SU-DHL-6 (cell line): Measurements from ENCODE around the gene LYZ.

Experiments used
- H2AFZ ChIP-seq: fragments of 200-600 bp; sonication (generic); 2 replicates; pipeline ENCODE4 v1.6.1; 2014; ENCODE audit warnings: low read depth, mild to moderate bottlenecking, moderate library complexity, mixed read lengths, antibody characterized with exemption, low read length; ENCODE audit not compliant: severe bottlenecking
- H3F3A ChIP-seq: fragments of 200-600 bp; shearing (Covaris generic); 2 replicates; pipeline ENCODE4 v1.6.0; 2016; ENCODE audit warnings: antibody characterized with exemption, mild to moderate bottlenecking; ENCODE audit not compliant: insufficient read depth
- H3K27ac ChIP-seq: fragments of 200-600 bp; sonication (generic); 2 replicates; pipeline ENCODE4 v1.5.1; 2016; ENCODE audit warnings: low read depth, mild to moderate bottlenecking, low read length, moderate library complexity, mixed read lengths
- H3K27me3 ChIP-seq: fragments of 200-600 bp; sonication (generic), shearing (Covaris generic); 2 replicates; pipeline ENCODE4 v1.6.0; 2014; ENCODE audit warnings: mild to moderate bottlenecking, low read length
- H3K36me3 ChIP-seq: fragments of 200-600 bp; sonication (generic); 2 replicates; pipeline ENCODE4 v1.6.1; 2014; ENCODE audit warnings: mild to moderate bottlenecking, low read length, mixed read lengths
- H3K4me2 ChIP-seq: fragments of 300-600, 200-600 bp; shearing (Covaris generic), sonication (generic); 2 replicates; pipeline ENCODE4 v1.6.0; 2014; ENCODE audit warnings: low read length, low read depth, mild to moderate bottlenecking; ENCODE audit not compliant: poor library complexity, severe bottlenecking
- H3K4me3 ChIP-seq: fragments of 200-600 bp; sonication (generic); 2 replicates; pipeline ENCODE4 v1.5.1; 2014; ENCODE audit warnings: antibody characterized with exemption, low read length, mild to moderate bottlenecking, mixed read lengths; ENCODE audit not compliant: insufficient read depth, poor library complexity, severe bottlenecking
- H3K79me2 ChIP-seq: fragments of 200-600 bp; sonication (generic); 2 replicates; pipeline ENCODE4 v1.6.1; 2014; ENCODE audit warnings: mild to moderate bottlenecking, low read length, moderate library complexity; ENCODE audit not compliant: insufficient read depth
- H3K9ac ChIP-seq: fragments of 200-600 bp; sonication (generic); 2 replicates; pipeline ENCODE4 v1.7.0; 2014; ENCODE audit warnings: mild to moderate bottlenecking, low read length
- H3K9me2 ChIP-seq: fragments of 200-600 bp; sonication (generic); replicated peaks from 2 replicates; pipeline ENCODE4 v1.6.1; 2014; ENCODE audit warnings: low read length; ENCODE audit not compliant: insufficient read depth
- H3K9me3 ChIP-seq: fragments of 200-600 bp; sonication (generic); 2 replicates; pipeline ENCODE4 v1.6.1; 2014; ENCODE audit warnings: low read length, mixed read lengths; ENCODE audit not compliant: insufficient read depth
- H4K20me1 ChIP-seq: fragments of 200-600 bp; sonication (generic); 2 replicates; pipeline ENCODE4 v1.6.1; 2014; ENCODE audit warnings: low read depth, mild to moderate bottlenecking, antibody characterized with exemption, low read length, moderate library complexity, mixed read lengths
- CTCF ChIP-seq: fragments of 200-600 bp; sonication (generic); IDR thresholded peaks from one replicate; pipeline ENCODE4 v1.5.1; 2017; ENCODE audit warnings: antibody characterized with exemption, mild to moderate bottlenecking, low read length, moderate library complexity; ENCODE audit not compliant: insufficient read depth, poor library complexity, severe bottlenecking
- EZH2phosphoT487 ChIP-seq: fragments of 200-600 bp; sonication (generic), shearing (Covaris generic); conservative IDR thresholded peaks from 2 replicates; pipeline ENCODE4 v1.6.1; 2018; ENCODE audit warnings: mild to moderate bottlenecking, antibody characterized with exemption, low read length, moderate library complexity, mixed read lengths

Gene LYZ

GRCh38 chr12:69329669-69330428 is 18.3 kb upstream of the LYZ start:
- H3K79me2 ChIP-seq = no peaks in the 10 kb centered on the region
- H3F3A ChIP-seq = no peaks in the 10 kb centered on the region
- TF ChIP-seq CTCF (no peak), EZH2phosphoT487 (no peak)
- H3K9me2 ChIP-seq = no peaks in the 10 kb centered on the region
- peak overlapping the region; percentile 51 for H3K4me3 ChIP-seq
- H3K4me2 ChIP-seq = peak overlapping the region; percentile 87
- peak overlapping the region; percentile 52 for H3K9ac ChIP-seq
- no peaks in the 10 kb centered on the region for H3K27me3 ChIP-seq
- no peaks in the 10 kb centered on the region for H3K36me3 ChIP-seq
- no peaks in the 10 kb centered on the region for H4K20me1 ChIP-seq
- H3K27ac ChIP-seq = no peak overlapping the region
- no peaks in the 10 kb centered on the region for H3K9me3 ChIP-seq
- H2AFZ ChIP-seq = peak overlapping the region; percentile 99

DNA sequence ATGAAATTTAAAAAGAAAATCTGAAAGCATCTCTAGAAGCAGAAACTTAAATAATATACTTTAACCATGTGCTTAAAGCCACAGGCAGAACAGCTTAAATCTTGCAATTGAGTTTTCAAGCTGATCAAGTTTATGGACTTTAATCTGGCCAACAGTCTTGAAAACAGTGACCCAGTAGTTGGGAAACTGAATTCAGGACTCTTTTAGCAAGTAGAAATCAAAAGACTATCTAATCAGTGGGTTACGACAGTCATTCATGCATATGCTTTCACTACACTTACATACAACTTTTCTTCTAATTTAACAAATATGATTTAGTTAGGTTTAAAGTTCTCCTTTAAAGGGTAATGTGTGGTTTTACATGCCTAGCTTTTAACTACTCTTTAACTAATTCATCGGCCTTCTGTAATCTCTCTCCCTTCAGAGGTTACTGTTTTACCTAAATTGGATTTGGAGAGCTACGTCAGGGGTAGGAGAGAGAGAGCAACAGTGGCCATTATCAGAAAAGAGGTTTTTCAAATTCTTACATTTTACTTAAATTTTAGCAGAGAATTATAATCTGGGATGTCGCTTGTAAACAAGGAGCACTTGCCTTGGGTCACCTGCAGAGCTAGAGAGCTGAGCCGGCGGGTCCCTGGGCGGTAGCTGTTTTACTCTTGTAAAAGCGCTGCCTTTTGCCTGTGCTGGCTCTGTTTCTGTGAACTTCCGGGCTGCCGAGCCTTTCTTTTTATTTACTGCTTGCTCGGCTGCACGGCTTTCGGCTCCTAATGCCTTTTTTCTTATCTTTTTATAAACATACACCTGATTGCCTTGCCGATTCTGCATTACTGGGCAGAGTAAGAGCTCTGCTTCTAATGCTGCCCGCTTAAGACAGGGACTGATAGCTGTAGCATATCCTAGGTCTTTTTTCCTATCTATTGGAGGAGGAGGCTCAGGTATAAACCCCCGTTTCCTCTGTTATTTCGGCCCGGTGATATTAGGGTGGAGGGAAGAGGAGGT is 17.4 kb upstream of the LYZ start:
- TF ChIP-seq EZH2phosphoT487 = no peak
- TF ChIP-seq CTCF = no peak
- H3F3A ChIP-seq = no peaks in the 10 kb centered on the region
- H3K36me3 ChIP-seq = no peaks in the 10 kb centered on the region
- no peaks in the 10 kb centered on the region for H3K27me3 ChIP-seq
- no peaks in the 10 kb centered on the region for H3K9me3 ChIP-seq
- H2AFZ ChIP-seq = peak overlapping the region; percentile 99
- peak overlapping the region; percentile 52 for H3K9ac ChIP-seq
- H3K4me3 ChIP-seq = peak overlapping the region; percentile 51
- peak overlapping the region; percentile 87 for H3K4me2 ChIP-seq
- no peaks in the 10 kb centered on the region for H3K9me2 ChIP-seq
- H3K79me2 ChIP-seq = no peaks in the 10 kb centered on the region
- H3K27ac ChIP-seq = peak overlapping the region; percentile 34
- no peaks in the 10 kb centered on the region for H4K20me1 ChIP-seq

DNA sequence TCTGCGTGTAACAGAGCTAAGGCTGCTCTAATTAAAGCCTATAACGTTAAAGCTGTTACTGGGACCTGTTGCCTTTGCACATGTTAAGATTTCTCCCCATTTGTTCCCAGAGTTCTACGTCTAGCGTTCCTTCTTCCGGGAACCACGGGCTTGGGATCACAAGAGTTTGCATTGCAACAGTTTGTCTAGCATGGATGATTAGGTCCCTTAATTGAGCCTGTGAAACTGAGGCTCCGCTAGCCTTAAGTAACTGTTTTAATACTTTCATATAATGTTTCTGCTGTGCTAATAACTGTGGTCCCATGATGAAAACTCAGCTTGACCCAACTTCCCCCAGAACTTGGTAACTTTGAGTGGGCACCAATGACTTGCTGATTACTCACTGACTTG is 16.7 kb upstream of the LYZ start:
- TF ChIP-seq CTCF (no peak), EZH2phosphoT487 (no peak)
- Histone ChIP-seq H2AFZ (peak overlapping the region; percentile 99), H3K9me2 (no peaks in the 10 kb centered on the region), H3F3A (no peaks in the 10 kb centered on the region), H4K20me1 (no peaks in the 10 kb centered on the region), H3K79me2 (no peaks in the 10 kb centered on the region), H3K27ac (0 out of 2 replicates have a peak overlapping the region, but pooled peaks have one; percentile 34), H3K27me3 (no peaks in the 10 kb centered on the region), H3K4me2 (peak overlapping the region; percentile 87), H3K9ac (peak overlapping the region; percentile 52), H3K36me3 (no peaks in the 10 kb centered on the region), H3K4me3 (peak overlapping the region; percentile 51), H3K9me3 (no peaks in the 10 kb centered on the region)
